HG03159 (cell line): ENCODE results near the gene ACAP1.

Source experiments
- ATAC-seq: cut with Tn5 transposase; IDR thresholded peaks from one replicate; pipeline ENCODE4 v1.9.1; 2021; ENCODE audit warnings: mild to moderate bottlenecking, moderate library complexity; ENCODE audit not compliant: unreplicated experiment

The ACAP1 gene

GRCh38 chr17:7384489-7385081, 48.3 kb downstream of the ACAP1 start:
- no peak for ATAC-seq

- ATAC-seq: no peak
Observed at GRCh38 chr17:7388856-7389255, 52.5 kb downstream of the ACAP1 start.

DNA sequence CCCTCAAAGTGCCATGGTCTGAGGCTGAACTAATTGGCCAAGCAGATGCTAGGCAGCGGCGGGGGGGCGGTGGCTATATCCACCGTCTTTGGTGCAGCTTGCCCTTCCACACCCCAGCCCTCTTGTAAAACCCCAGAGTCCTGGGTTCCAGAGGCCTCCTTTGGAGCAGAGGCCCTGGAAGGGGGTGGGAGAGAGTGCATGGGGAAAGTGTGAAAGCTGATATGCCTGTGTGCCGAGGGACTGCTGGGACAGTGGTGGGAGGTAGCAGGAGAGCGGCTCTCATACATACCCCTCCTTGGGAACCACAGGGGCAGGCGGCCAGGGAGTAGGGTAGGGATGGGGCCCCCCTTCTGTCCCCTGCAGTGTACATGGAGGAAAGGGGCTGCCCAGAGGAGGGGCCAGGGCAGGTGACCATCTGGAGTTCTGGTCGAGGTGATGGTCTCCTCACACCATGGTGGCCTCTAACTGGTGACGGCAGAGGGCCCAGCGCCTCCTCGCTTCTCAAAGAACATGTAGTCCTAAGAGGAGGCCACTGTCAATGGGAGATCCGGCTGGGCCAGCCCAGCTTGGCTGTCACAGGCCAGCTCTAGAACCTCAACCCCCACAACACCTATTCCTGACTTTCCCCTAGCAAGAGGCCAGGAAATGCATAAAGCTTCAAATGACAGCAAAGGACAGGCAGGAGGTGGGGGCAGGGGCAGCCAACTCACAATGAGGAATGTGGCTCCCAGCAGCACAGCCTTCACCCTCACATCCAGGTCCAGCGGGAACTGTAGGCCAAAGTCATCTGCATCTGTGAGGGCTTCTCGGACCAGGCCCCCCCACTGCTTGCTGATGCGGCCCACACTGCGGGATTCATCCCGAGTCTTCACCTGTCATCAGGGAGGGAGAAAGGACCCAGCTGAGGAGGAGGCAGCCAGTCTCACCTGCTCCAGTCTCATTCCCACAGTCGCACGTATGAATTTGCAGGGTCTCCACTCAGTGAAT, 53.9 kb downstream of the ACAP1 start:
- ATAC-seq: no peak

DNA sequence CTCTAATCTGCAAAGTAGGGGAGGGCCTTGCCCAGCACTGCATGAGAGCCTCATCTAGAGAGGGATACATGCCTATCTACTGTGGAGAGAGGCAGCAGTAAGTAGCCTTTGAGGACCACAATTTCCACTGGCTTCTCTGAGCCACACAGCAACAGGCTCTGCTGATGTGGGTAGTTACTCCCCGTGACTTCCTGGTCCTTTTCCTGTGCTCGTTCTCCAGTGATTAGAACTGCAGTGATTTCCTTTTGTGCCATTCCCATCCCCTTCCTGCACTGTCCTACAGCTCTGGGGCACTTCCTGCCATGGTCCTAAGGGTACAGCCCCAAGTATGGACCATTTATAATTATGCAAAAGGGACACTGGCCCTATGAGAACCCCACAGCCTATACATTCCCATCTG, 55.0 kb downstream of the ACAP1 start:
- ATAC-seq: no peak

DNA sequence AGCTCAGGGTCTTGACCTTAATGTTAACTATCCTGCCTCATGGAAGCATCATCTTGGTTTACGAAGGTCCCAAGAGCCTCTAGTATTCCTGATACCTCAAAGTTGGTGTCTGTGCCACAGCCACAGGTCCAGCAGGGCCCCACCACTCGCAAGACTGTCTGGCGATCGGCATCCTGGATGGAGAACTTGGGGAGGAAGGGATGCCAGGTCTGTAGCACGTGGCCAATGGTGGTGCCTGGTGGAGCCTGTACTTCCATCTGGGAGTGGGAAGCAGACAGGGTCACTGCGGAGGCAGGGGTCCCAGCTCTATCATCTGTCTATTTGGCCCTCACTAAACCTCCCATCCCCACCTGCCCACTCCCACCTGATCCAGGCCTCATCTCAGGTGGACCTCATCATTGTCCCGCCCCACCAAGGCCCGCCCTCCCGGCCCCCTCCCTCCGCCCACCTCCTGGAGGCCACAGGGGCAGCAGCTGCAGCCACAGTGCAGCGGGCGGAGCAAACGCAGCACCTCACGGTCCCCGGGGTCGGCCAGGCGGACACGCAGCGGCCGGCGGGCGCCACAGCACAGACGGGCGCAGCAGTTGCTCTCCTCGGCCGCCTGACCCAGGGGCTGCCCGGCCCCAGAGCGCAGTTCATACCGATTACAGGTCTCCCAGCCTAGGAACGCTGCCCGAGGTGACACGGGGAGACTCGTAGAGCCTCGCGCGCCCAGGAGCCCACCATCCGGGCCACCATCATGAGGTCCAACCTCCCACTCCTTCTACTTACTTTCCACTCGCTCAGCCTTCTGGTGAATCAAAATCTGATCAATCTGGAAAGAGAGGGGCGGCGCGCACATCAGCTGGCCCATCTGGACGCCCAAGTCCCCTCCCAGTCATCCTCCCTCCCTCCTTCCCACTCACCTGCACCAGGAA, 56.6 kb downstream of the ACAP1 start:
- ATAC-seq: no peak

- peak; percentile 36 for ATAC-seq
Observed at GRCh38 chr17:7393613-7394451, 57.5 kb downstream of the ACAP1 start.

DNA sequence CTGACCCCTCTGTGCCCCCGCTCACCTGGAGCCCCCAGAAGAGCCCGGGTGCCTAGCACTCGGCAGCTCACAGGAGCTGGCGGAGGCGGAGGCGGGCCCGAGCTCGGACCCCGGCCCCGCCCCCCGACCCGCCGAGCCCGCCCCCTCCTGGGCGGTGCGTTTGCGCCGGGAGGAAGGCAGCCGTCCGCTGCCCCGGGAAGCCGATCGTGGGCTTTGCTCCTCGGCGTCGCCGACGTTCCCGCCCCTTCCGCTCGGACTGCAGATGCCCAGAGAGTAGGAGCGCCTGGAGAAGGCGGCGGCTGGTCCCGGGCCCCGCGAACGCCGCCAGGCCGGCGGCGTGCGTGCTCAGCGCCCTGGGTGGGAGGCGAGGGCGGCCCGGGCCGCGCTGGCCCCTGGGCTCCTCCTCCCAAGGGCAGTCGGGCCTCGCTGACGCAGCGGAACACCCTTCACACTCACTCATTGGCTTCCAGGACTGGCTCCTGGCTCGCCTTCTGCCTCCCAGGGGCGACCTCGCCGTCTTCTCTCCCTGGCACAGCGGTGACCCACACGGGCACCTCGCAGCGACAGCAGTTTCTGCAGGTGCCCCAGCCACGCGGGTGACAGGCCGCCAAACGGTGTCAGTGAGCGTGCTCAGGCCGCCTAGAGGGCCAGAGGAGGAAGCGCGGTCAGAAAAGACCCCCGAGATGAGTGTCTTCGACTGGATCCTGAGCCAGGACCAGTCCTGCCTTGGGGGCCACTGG, 58.3 kb downstream of the ACAP1 start, which contains the start of gene PLSCR3:
TSS of gene PLSCR3 (minus strand) at position 74 of the 740 bp plus-strand sequence. CDS start 415 bp downstream, outside the sequence.
- ATAC-seq: peak; percentile 69

DNA sequence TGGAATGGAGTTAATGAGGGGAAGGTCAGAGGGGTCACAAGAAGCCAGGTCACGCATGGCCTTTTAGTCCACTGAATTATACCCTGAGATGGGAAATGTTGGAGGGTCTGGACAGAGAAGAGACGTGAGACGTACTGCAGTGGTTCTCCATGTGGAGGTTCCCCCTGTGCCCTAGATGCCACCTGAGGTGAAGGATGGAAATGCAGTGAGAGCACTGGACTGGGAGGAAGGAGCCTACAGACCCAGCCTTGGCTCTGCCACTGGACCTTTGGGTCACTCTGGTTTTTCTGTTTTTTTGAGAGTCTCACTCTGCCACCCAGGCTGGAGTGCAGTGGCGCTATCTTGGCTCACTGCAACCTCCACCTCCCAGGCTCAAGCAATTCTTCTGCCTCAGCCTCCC, 59.8 kb downstream of the ACAP1 start:
- no peak for ATAC-seq

DNA sequence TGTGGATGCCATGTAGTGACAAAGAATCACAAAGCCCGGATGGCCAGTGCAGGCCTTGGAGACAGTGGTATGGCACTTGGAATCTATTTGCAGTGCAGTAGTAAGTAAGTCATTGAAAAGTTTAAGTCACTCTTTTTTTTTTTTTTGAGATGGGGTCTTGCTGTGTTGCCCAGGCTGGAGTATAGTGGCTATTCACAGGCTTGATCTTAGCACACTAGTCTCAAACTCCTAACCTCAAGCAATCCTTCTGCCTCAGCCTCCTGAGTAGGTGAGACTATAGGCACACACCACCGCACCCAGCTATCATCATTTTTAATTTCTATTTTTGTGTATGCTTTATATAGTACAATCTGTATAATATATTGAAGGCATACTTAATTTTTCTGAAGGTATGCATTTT, 62.3 kb downstream of the ACAP1 start:
- no peak for ATAC-seq
